Measurements from ENCODE around the gene PRIM2.
"Not testable (repeated sequence)": the region's sequence is repeated elsewhere in the genome, so short reads cannot be mapped to it uniquely, and the experiment has no call there.

- TF ChIP-seq CTCF (IDR thresholded peaks at IDR 0.05 in 2 of 3, conservative IDR thresholded peaks at IDR 0.05 in 1 of 3; ENCODE audit: borderline replicate concordance in 1 of 3, insufficient read depth in 1 of 3, low read depth in 2 of 3, low read length in 2 of 3); EZH2phosphoT487 (IDR thresholded peaks at IDR 0.05; ENCODE audit: borderline replicate concordance); RAD21 (IDR thresholded peaks at IDR 0.05; ENCODE audit: low read depth); POLR2A (IDR thresholded peaks at IDR 0.05; ENCODE audit: borderline replicate concordance, extremely low read depth, insufficient read depth, insufficient read length); MAX (IDR thresholded peaks at IDR 0.05); REST (IDR thresholded peaks at IDR 0.05; ENCODE audit: low read depth); YY1 (IDR thresholded peaks at IDR 0.05; ENCODE audit: extremely low read depth, insufficient replicate concordance, low read depth, low read length): not testable (repeated sequence)
Observed at GRCh38 chr6:57392047-57392446, 74.6 kb downstream of the PRIM2 start.

Measured in HCT116 (cell line).